Left ventricle myocardium superior (tissue), 1 donor: ENCODE results near the gene VWA7. TPM values are rescaled to one million over a fixed set of nuclear protein-coding genes. Genes with fewer than 3 reads are reported as not detected.

Experiments
- ATAC-seq: fragments of 200-7000 bp; cut with Tn5 transposase; one replicate; pipeline ENCODE4 v1.9.1; 2020; ENCODE audit warnings: mild to moderate bottlenecking, moderate library complexity
- DNase-seq: peaks from one replicate; pipeline ENCODE4 v3.0.0-alpha.2; 2020
- intact Hi-C: fragments of 100-400 bp; cut with micrococcal nuclease; formaldehyde crosslinking; loops from one replicate; pipeline ENCODE4 v1.11.0; 2022
- total RNA-seq: library from RNA; stranded (reverse); fragmentation: NEBNext Ultra II Directional; extraction: Animal tissue kit (Norgen Biotek cat#: 25700); gene quantifications from one replicate; pipeline ENCODE4 v1.2.1, GENCODE V29; 2021
- donor health status: DM: no; HTN: yes; CAD: no; lungs with severe emphysema.

The VWA7 gene
- total RNA-seq, 1 donor from 2014 or later = 12.8 TPM

- DNase-seq (peak; percentile 90), ATAC-seq (peak; percentile 70)
- intact Hi-C loops = no loop called here
Measured at GRCh38 chr6:31736021-31736767, 40.9 kb downstream of the VWA7 start, which contains the start of gene CLIC1. CLIC1 (minus strand) TSS chr6:31736530; CDS start chr6:31736300, 230 bp downstream.

- peak; percentile 51 for DNase-seq
- ATAC-seq = peak; percentile 3
- intact Hi-C loops = no loop called here
Measured at GRCh38 chr6:31734821-31735406, 42.2 kb downstream of the VWA7 start.

GRCh38 chr6:31734247-31734820 lies 42.8 kb downstream of the VWA7 start:
- intact Hi-C loops = no loop called here
- DNase-seq (no peak), ATAC-seq (no peak)

GRCh38 chr6:31733734-31734133 lies 43.4 kb downstream of the VWA7 start:
- ATAC-seq (no peak), DNase-seq (no peak)
- intact Hi-C loops = no loop called here

GRCh38 chr6:31732029-31732428 lies 45.1 kb downstream of the VWA7 start:
- intact Hi-C loops = no loop called here
- no peak for DNase-seq
- ATAC-seq = no peak

GRCh38 chr6:31730631-31731086 lies 46.5 kb downstream of the VWA7 start:
- no peak for ATAC-seq
- intact Hi-C loops = no loop called here
- DNase-seq = no peak

- ATAC-seq (peak; percentile 86), DNase-seq (peak; percentile 96)
- intact Hi-C loops = no loop called here
Measured at GRCh38 chr6:31729979-31730630, 47.0 kb downstream of the VWA7 start.

- intact Hi-C loops = no loop called here
- ATAC-seq = peak; percentile 88
- DNase-seq = peak; percentile 95
Measured at GRCh38 chr6:31729515-31729978, 47.6 kb downstream of the VWA7 start.

- DNase-seq (peak; percentile 45), ATAC-seq (peak; percentile 47)
- intact Hi-C loops = no loop called here
Measured at GRCh38 chr6:31728767-31729514, 48.2 kb downstream of the VWA7 start, which contains the start of gene DDAH2. DDAH2 (minus strand) TSS chr6:31729299; CDS start chr6:31729161, 138 bp downstream.

- intact Hi-C loops = no loop called here
- DNase-seq (no peak), ATAC-seq (no peak)
Measured at GRCh38 chr6:31727717-31728671, 49.1 kb downstream of the VWA7 start.

GRCh38 chr6:31727034-31727716 lies 50.0 kb downstream of the VWA7 start:
- no peak for DNase-seq
- intact Hi-C loops = no loop called here

GRCh38 chr6:31725502-31726350 lies 51.4 kb downstream of the VWA7 start:
- ATAC-seq = no peak
- intact Hi-C loops = no loop called here
- no peak for DNase-seq

More at GRCh38 chr6:31727034-31727716, 50.0 kb downstream of the VWA7 start:
- no peak for ATAC-seq

- intact Hi-C loops = no loop called here
- peak; percentile 7 for ATAC-seq
- DNase-seq = no peak
Measured at GRCh38 chr6:31723980-31724691, 53.0 kb downstream of the VWA7 start.

- DNase-seq = no peak
- intact Hi-C loops = no loop called here
- ATAC-seq = no peak
Measured at GRCh38 chr6:31723245-31723979, 53.7 kb downstream of the VWA7 start, which contains the start of gene MPIG6B. MPIG6B (plus strand) TSS chr6:31723373; CDS start chr6:31723384, 11 bp downstream.

- intact Hi-C loops = no loop called here
- DNase-seq (no peak), ATAC-seq (no peak)
Measured at GRCh38 chr6:31722173-31722572, 55.0 kb downstream of the VWA7 start.
